Liver (tissue), 9 donors: Measurements from ENCODE around the gene HCFC1. TPM values are rescaled to one million over a fixed set of nuclear protein-coding genes. Genes with fewer than 3 reads are reported as not detected.

Experiments
- DNase-seq: peaks from one replicate; pipeline ENCODE4 v3.0.0-alpha.2; 2017; ENCODE audit warnings: low spot score
- H3K27ac ChIP-seq, 2 donors: one replicate each; pipeline ENCODE4 v1.7.0; 2013; ENCODE audit warnings: inconsistent platforms in 2 of 2, low read length in 2 of 2, control low read depth in 1 of 2, low read depth in 1 of 2, mild to moderate bottlenecking in 1 of 2
- H3K27me3 ChIP-seq, 4 donors: one replicate each; pipeline versions ENCODE4 v1.6.1 to v1.7.0; 2013; ENCODE audit warnings: low read length in 3 of 4, inconsistent platforms in 1 of 4, mild to moderate bottlenecking in 1 of 4, moderate library complexity in 1 of 4; ENCODE audit not compliant: control insufficient read depth in 4 of 4, insufficient read depth in 4 of 4
- H3K36me3 ChIP-seq, 4 donors: one replicate each; pipeline versions ENCODE4 v1.6.1 to v1.7.0; 2013; ENCODE audit warnings: low read length in 3 of 4, mild to moderate bottlenecking in 3 of 4, low read depth in 1 of 4, moderate library complexity in 1 of 4; ENCODE audit not compliant: control insufficient read depth in 4 of 4, insufficient read depth in 3 of 4
- H3K4me1 ChIP-seq, 4 donors: one replicate each; pipeline versions ENCODE4 v1.6.1 to v1.7.0; 2013; ENCODE audit warnings: low read length in 3 of 4, mild to moderate bottlenecking in 3 of 4, moderate library complexity in 1 of 4; ENCODE audit not compliant: control insufficient read depth in 4 of 4, insufficient read depth in 4 of 4
- H3K4me3 ChIP-seq, 3 donors: one replicate each; pipeline versions ENCODE4 v1.6.1 to v1.7.0; 2013; ENCODE audit warnings: low read length in 3 of 3, control low read depth in 1 of 3, low read depth in 1 of 3, mild to moderate bottlenecking in 1 of 3
- H3K9ac ChIP-seq, 2 donors: one replicate each; pipeline ENCODE4 v1.7.0; 2013; ENCODE audit warnings: low read length in 2 of 2, mild to moderate bottlenecking in 2 of 2, moderate library complexity in 2 of 2, control low read depth in 1 of 2, low read depth in 1 of 2
- H3K9me3 ChIP-seq, 4 donors: one replicate each; pipeline versions ENCODE4 v1.6.1 to v1.7.0; 2013; ENCODE audit warnings: low read length in 3 of 4; ENCODE audit not compliant: control insufficient read depth in 4 of 4
- EGR1 ChIP-seq, 2 donors: IDR thresholded peaks; 2 replicates each; pipeline ENCODE4 v1.6.1; 2016 to 2018; ENCODE audit warnings: antibody characterized with exemption in 2 of 2, low read depth in 2 of 2
- FOXA1 ChIP-seq: IDR thresholded peaks from 2 replicates; pipeline ENCODE4 v1.6.1; 2016; ENCODE audit warnings: antibody characterized with exemption
- FOXA2 ChIP-seq: IDR thresholded peaks from 2 replicates; pipeline ENCODE4 v1.6.1; 2016; ENCODE audit warnings: antibody characterized with exemption
- GABPA ChIP-seq, 2 donors: IDR thresholded peaks in 1 of 2; conservative IDR thresholded peaks in 1 of 2; 2 replicates each; pipeline ENCODE4 v1.6.1; 2016; ENCODE audit warnings: antibody characterized with exemption in 2 of 2, mild to moderate bottlenecking in 1 of 2, moderate library complexity in 1 of 2
- HNF4A ChIP-seq, 2 donors: conservative IDR thresholded peaks; 2 replicates each; pipeline ENCODE4 v1.6.1; 2016; ENCODE audit warnings: antibody characterized with exemption in 2 of 2, mild to moderate bottlenecking in 2 of 2
- HNF4G ChIP-seq: IDR thresholded peaks from 2 replicates; pipeline ENCODE4 v1.6.1; 2016; ENCODE audit warnings: antibody characterized with exemption
- JUND ChIP-seq, 2 donors: IDR thresholded peaks; 2 replicates each; pipeline ENCODE4 v1.6.1; 2016; ENCODE audit warnings: antibody characterized with exemption in 2 of 2
- NR2F2 ChIP-seq: IDR thresholded peaks from 2 replicates; pipeline ENCODE4 v1.6.1; 2016; ENCODE audit warnings: antibody characterized with exemption
- RAD21 ChIP-seq, 2 donors: IDR thresholded peaks; 2 replicates each; pipeline ENCODE4 v1.6.1; 2016; ENCODE audit warnings: antibody characterized with exemption in 2 of 2, mild to moderate bottlenecking in 2 of 2
- RXRA ChIP-seq, 2 donors: IDR thresholded peaks; 2 replicates each; pipeline ENCODE4 v1.6.1; 2017 to 2018; ENCODE audit warnings: antibody characterized with exemption in 2 of 2, mild to moderate bottlenecking in 1 of 2
- SP1 ChIP-seq: IDR thresholded peaks from 2 replicates; pipeline ENCODE4 v1.6.1; 2018; ENCODE audit warnings: antibody characterized with exemption, mild to moderate bottlenecking
- TAF1 ChIP-seq: conservative IDR thresholded peaks from 2 replicates; pipeline ENCODE4 v1.6.1; 2016; ENCODE audit warnings: antibody characterized with exemption, mild to moderate bottlenecking
- YY1 ChIP-seq: IDR thresholded peaks from 2 replicates; pipeline ENCODE4 v1.6.1; 2016; ENCODE audit warnings: antibody characterized with exemption, mild to moderate bottlenecking
- ZBTB33 ChIP-seq: IDR thresholded peaks from 2 replicates; pipeline ENCODE4 v1.6.1; 2016; ENCODE audit warnings: antibody characterized with exemption
- WGBS: extraction: QIAGEN DNeasy Blood & Tissue Kit; methylation state at CpG from one replicate; pipeline ENCODE4 v1.1.7; 2013; 5-methylcytosine and 5-hydroxymethylcytosine counted together
- polyA plus RNA-seq, 2 donors: library from polyadenylated mRNA; stranded (reverse) in 1 of 2; unstranded in 1 of 2; fragments of 200-250 nt in 1 of 2; fragments of >200 nt in 1 of 2; fragmentation: Nextera tagmentation in 1 of 2; extraction: Ambion mirVana in 1 of 2; gene quantifications; one replicate each; pipeline versions ENCODE4 v1.2.1 to v1.2.3, GENCODE V29; 2013 to 2015
- total RNA-seq, 2 donors: library from RNA; depleted of rRNA; stranded (reverse); fragments of >200 nt; gene quantifications; one replicate each; pipeline ENCODE4 v1.2.3, GENCODE V29; 2014
- TF ChIP-seq, protein P1 (sequence below): fragments of 150-350 bp; IDR thresholded peaks from 2 replicates; pipeline ENCODE4 v1.5.1; 2017; ENCODE audit warnings: improper control_type of control experiment, low read depth, low read length; ENCODE audit not compliant: missing input control
- TF ChIP-seq, protein P2 (sequence below): IDR thresholded peaks from 2 replicates; pipeline ENCODE4 v1.6.1; 2016; ENCODE audit warnings: antibody characterized with exemption
- TF ChIP-seq, protein P3 (sequence below): IDR thresholded peaks from 2 replicates; pipeline ENCODE4 v1.6.1; 2016; ENCODE audit warnings: antibody characterized with exemption
- TF ChIP-seq, protein P4 (sequence below): IDR thresholded peaks from 2 replicates; pipeline ENCODE4 v1.6.1; 2016; ENCODE audit warnings: antibody characterized with exemption, mild to moderate bottlenecking
- donor health status: healthy.
- donor health status: healthy.
- donor health status: healthy.
- donor health status: healthy.
- donor health status: healthy.

HCFC1 gene
- total and polyA plus RNA-seq, 4 donors: 7.9 to 26.9 (median 13.9) TPM

- H3K36me3 ChIP-seq: peaks cover 0 to 11% (median 4%) of the 10 kb centered on the region in 4 donors
- no peak overlapping the region for H3K27ac ChIP-seq
- H3K4me1 ChIP-seq: peaks cover 0 to 6% (median 1%) of the 10 kb centered on the region in 4 donors
- no peak for DNase-seq
- H3K9me3 ChIP-seq: no peaks in the 10 kb centered on the region
- no peak for TF ChIP-seq FOXA2
- TF ChIP-seq TAF1: no peak
- TF ChIP-seq YY1: no peak
- TF ChIP-seq ZBTB33: no peak
- TF ChIP-seq, protein P1, sequence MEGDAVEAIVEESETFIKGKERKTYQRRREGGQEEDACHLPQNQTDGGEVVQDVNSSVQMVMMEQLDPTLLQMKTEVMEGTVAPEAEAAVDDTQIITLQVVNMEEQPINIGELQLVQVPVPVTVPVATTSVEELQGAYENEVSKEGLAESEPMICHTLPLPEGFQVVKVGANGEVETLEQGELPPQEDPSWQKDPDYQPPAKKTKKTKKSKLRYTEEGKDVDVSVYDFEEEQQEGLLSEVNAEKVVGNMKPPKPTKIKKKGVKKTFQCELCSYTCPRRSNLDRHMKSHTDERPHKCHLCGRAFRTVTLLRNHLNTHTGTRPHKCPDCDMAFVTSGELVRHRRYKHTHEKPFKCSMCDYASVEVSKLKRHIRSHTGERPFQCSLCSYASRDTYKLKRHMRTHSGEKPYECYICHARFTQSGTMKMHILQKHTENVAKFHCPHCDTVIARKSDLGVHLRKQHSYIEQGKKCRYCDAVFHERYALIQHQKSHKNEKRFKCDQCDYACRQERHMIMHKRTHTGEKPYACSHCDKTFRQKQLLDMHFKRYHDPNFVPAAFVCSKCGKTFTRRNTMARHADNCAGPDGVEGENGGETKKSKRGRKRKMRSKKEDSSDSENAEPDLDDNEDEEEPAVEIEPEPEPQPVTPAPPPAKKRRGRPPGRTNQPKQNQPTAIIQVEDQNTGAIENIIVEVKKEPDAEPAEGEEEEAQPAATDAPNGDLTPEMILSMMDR: no peak
- TF ChIP-seq SP1: no peak
- no peak for TF ChIP-seq HNF4A (conservative IDR thresholded peaks at IDR 0.05)
- TF ChIP-seq, protein P2, sequence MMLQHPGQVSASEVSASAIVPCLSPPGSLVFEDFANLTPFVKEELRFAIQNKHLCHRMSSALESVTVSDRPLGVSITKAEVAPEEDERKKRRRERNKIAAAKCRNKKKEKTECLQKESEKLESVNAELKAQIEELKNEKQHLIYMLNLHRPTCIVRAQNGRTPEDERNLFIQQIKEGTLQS: no peak
- TF ChIP-seq RAD21 (IDR thresholded peaks at IDR 0.05): no peak
- no peak for TF ChIP-seq HNF4G
- no peak for TF ChIP-seq EGR1 (IDR thresholded peaks at IDR 0.05; ENCODE audit: low read depth in 2 of 2)
- no peak for TF ChIP-seq NR2F2
- TF ChIP-seq GABPA (IDR thresholded peaks at IDR 0.05 in 1 of 2, conservative IDR thresholded peaks at IDR 0.05 in 1 of 2): no peak
- no peak for TF ChIP-seq FOXA1
- TF ChIP-seq JUND (IDR thresholded peaks at IDR 0.05): no peak
- TF ChIP-seq, protein P3, sequence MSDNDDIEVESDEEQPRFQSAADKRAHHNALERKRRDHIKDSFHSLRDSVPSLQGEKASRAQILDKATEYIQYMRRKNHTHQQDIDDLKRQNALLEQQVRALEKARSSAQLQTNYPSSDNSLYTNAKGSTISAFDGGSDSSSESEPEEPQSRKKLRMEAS: no peak
- no peak for TF ChIP-seq RXRA (IDR thresholded peaks at IDR 0.05)
- TF ChIP-seq, protein P4, sequence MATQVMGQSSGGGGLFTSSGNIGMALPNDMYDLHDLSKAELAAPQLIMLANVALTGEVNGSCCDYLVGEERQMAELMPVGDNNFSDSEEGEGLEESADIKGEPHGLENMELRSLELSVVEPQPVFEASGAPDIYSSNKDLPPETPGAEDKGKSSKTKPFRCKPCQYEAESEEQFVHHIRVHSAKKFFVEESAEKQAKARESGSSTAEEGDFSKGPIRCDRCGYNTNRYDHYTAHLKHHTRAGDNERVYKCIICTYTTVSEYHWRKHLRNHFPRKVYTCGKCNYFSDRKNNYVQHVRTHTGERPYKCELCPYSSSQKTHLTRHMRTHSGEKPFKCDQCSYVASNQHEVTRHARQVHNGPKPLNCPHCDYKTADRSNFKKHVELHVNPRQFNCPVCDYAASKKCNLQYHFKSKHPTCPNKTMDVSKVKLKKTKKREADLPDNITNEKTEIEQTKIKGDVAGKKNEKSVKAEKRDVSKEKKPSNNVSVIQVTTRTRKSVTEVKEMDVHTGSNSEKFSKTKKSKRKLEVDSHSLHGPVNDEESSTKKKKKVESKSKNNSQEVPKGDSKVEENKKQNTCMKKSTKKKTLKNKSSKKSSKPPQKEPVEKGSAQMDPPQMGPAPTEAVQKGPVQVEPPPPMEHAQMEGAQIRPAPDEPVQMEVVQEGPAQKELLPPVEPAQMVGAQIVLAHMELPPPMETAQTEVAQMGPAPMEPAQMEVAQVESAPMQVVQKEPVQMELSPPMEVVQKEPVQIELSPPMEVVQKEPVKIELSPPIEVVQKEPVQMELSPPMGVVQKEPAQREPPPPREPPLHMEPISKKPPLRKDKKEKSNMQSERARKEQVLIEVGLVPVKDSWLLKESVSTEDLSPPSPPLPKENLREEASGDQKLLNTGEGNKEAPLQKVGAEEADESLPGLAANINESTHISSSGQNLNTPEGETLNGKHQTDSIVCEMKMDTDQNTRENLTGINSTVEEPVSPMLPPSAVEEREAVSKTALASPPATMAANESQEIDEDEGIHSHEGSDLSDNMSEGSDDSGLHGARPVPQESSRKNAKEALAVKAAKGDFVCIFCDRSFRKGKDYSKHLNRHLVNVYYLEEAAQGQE: no peak
- WGBS: 76% methylated on average over 17 of the region's 17 CpGs
- H3K9ac ChIP-seq: no peak overlapping the region
- no peak overlapping the region for H3K4me3 ChIP-seq
- no peaks in the 10 kb centered on the region for H3K27me3 ChIP-seq
These were observed 41.4 kb upstream of the HCFC1 start for GRCh38 chrX:154013001-154013421.
